Urinary bladder (tissue), 4 donors: ENCODE results near the gene RNU1-4. TPM values are rescaled to one million over a fixed set of nuclear protein-coding genes. Genes with fewer than 3 reads are reported as not detected.
"Not testable (repeated sequence)": the region's sequence is repeated elsewhere in the genome, so short reads cannot be mapped to it uniquely, and the experiment has no call there.

Experiments
- DNase-seq: peaks from one replicate; pipeline ENCODE4 v3.0.0-alpha.2; 2015; ENCODE audit errors: extremely low spot score
- H3K27ac ChIP-seq: one replicate; pipeline ENCODE4 v1.5.1; 2013; ENCODE audit warnings: low read depth, mild to moderate bottlenecking, moderate library complexity
- H3K36me3 ChIP-seq: one replicate; pipeline ENCODE4 v1.6.1; 2013; ENCODE audit warnings: mild to moderate bottlenecking, moderate library complexity; ENCODE audit not compliant: insufficient read depth
- H3K4me1 ChIP-seq: one replicate; pipeline ENCODE4 v1.6.1; 2013; ENCODE audit warnings: mild to moderate bottlenecking, moderate library complexity; ENCODE audit not compliant: insufficient read depth
- H3K4me3 ChIP-seq: one replicate; pipeline ENCODE4 v1.5.1; 2013; ENCODE audit warnings: low read depth, low read length
- WGBS: extraction: QIAGEN DNeasy Blood & Tissue Kit; methylation state at CpG from one replicate; pipeline ENCODE4 v1.1.7; 2013; 5-methylcytosine and 5-hydroxymethylcytosine counted together
- polyA plus RNA-seq: library from polyadenylated mRNA; stranded (reverse); fragments of 200-250 nt; gene quantifications from one replicate; pipeline ENCODE4 v1.2.3, GENCODE V29; 2013
- small RNA-seq: library from RNA; depleted of rRNA; stranded (forward); fragments of <200 nt; gene quantifications from one replicate; pipeline ENCODE3, GENCODE V24; 2014
- total RNA-seq: library from RNA; depleted of rRNA; stranded (reverse); fragments of >200 nt; gene quantifications from one replicate; pipeline ENCODE4 v1.2.3, GENCODE V29; 2014
- donor health status: healthy with polysubstance abuse.
- donor health status: healthy.

Gene RNU1-4
- total and polyA plus RNA-seq, 2 donors, result under 0.01 TPM; not detected in 1

- H3K27ac ChIP-seq, H3K36me3 ChIP-seq, H3K4me1 ChIP-seq, DNase-seq, H3K4me3 ChIP-seq: not testable (repeated sequence)
- 90% methylated on average over 4 of the region's 8 CpGs for WGBS
Measured at GRCh38 chr1:16776248-16776647, 35.9 kb downstream of the RNU1-4 start.

- not testable (repeated sequence) for DNase-seq, H3K27ac ChIP-seq, H3K4me1 ChIP-seq, H3K36me3 ChIP-seq, H3K4me3 ChIP-seq
- WGBS, result 74% methylated on average over 5 of the region's 5 CpGs
Measured at GRCh38 chr1:16776835-16777234, 36.5 kb downstream of the RNU1-4 start.

- H3K27ac ChIP-seq, H3K4me3 ChIP-seq, H3K36me3 ChIP-seq, DNase-seq, H3K4me1 ChIP-seq: not testable (repeated sequence)
- WGBS, result 91% methylated on average over 4 of the region's 4 CpGs
Measured at GRCh38 chr1:16777821-16778220, 37.5 kb downstream of the RNU1-4 start.

GRCh38 chr1:16779525-16779924 lies 39.2 kb downstream of the RNU1-4 start:
- H3K4me3 ChIP-seq, result not testable (repeated sequence)

GRCh38 chr1:16781033-16781432 lies 40.7 kb downstream of the RNU1-4 start:
- H3K36me3 ChIP-seq, H3K27ac ChIP-seq, DNase-seq, H3K4me3 ChIP-seq, H3K4me1 ChIP-seq: not testable (repeated sequence)
- WGBS, result no CpG with 5 or more reads among the region's 2 CpGs

More at GRCh38 chr1:16779525-16779924, 39.2 kb downstream of the RNU1-4 start:
- H3K36me3 ChIP-seq, H3K4me1 ChIP-seq, H3K27ac ChIP-seq, DNase-seq: not testable (repeated sequence)
- 79% methylated on average over 5 of the region's 5 CpGs for WGBS

- not testable (repeated sequence) for H3K36me3 ChIP-seq
Measured at GRCh38 chr1:16781625-16782024, 41.3 kb downstream of the RNU1-4 start.

GRCh38 chr1:16784955-16785354 lies 44.6 kb downstream of the RNU1-4 start:
- H3K27ac ChIP-seq, DNase-seq, H3K36me3 ChIP-seq, H3K4me3 ChIP-seq, H3K4me1 ChIP-seq: not testable (repeated sequence)
- WGBS, result no CpG with 5 or more reads among the region's 2 CpGs

More at GRCh38 chr1:16781625-16782024, 41.3 kb downstream of the RNU1-4 start:
- not testable (repeated sequence) for H3K27ac ChIP-seq, H3K4me3 ChIP-seq, DNase-seq, H3K4me1 ChIP-seq
- 71% methylated on average over 3 of the region's 5 CpGs for WGBS

GRCh38 chr1:16786362-16786761 lies 46.0 kb downstream of the RNU1-4 start:
- not testable (repeated sequence) for H3K36me3 ChIP-seq, H3K27ac ChIP-seq, H3K4me1 ChIP-seq, H3K4me3 ChIP-seq, DNase-seq
- 58% methylated on average over 4 of the region's 4 CpGs for WGBS

GRCh38 chr1:16787175-16787574 lies 46.9 kb downstream of the RNU1-4 start:
- not testable (repeated sequence) for H3K4me1 ChIP-seq, H3K4me3 ChIP-seq, H3K27ac ChIP-seq, DNase-seq, H3K36me3 ChIP-seq
- WGBS, result 86% methylated on average over 2 of the region's 3 CpGs

GRCh38 chr1:16787711-16788110 lies 47.4 kb downstream of the RNU1-4 start:
- H3K4me1 ChIP-seq, H3K27ac ChIP-seq, H3K4me3 ChIP-seq, H3K36me3 ChIP-seq, DNase-seq: not testable (repeated sequence)
- 48% methylated on average over 3 of the region's 5 CpGs for WGBS

Small RNA genes within 50 kb of the gene (small RNA-seq; reads per million reads assigned to genes)
- gene RNU1-4, result not detected

Other genes starting within 250 kb of the RNU1-4 start
- gene RNU1-1, start 226.2 kb upstream of the RNU1-4 start, total RNA-seq, result under 0.01 TPM
- not detected for gene RNU1-1, start 226.2 kb upstream of the RNU1-4 start, polyA plus RNA-seq
- 137 TPM for gene NBPF1, start 127.0 kb upstream of the RNU1-4 start, total RNA-seq
- gene NBPF1, start 127.0 kb upstream of the RNU1-4 start, polyA plus RNA-seq, result 22.9 TPM
- under 0.01 TPM for gene RNU1-3, start 73.6 kb upstream of the RNU1-4 start, total RNA-seq
- not detected for gene RNU1-3, start 73.6 kb upstream of the RNU1-4 start, polyA plus RNA-seq
- under 0.01 TPM for gene RNU1-2, start 155.5 kb downstream of the RNU1-4 start, total RNA-seq
- not detected for gene RNU1-2, start 155.5 kb downstream of the RNU1-4 start, polyA plus RNA-seq
- gene CROCC, start 181.4 kb downstream of the RNU1-4 start, total RNA-seq, result 13.7 TPM
- gene CROCC, start 181.4 kb downstream of the RNU1-4 start, polyA plus RNA-seq, result 26.4 TPM
- gene MFAP2, start 240.1 kb downstream of the RNU1-4 start, total RNA-seq, result 33.3 TPM
- gene MFAP2, start 240.1 kb downstream of the RNU1-4 start, polyA plus RNA-seq, result 20.3 TPM